Ovary (tissue), 9 donors: ENCODE measurements around the gene MARCKSL1. TPM values are rescaled to one million over a fixed set of nuclear protein-coding genes. Genes with fewer than 3 reads are reported as not detected.

Source experiments
- DNase-seq, 5 donors: peaks; one replicate each; pipeline ENCODE4 v3.0.0-alpha.2; 2019 to 2020
- H3K27ac ChIP-seq, 2 donors: fragments of 200-600 bp; one replicate each; pipeline versions ENCODE4 v1.5.1 to v1.8.0; 2019 to 2022
- H3K27me3 ChIP-seq: fragments of 200-600 bp; one replicate; pipeline ENCODE4 v1.8.0; 2022
- H3K36me3 ChIP-seq: fragments of 200-600 bp; sonication (generic); one replicate; pipeline ENCODE4 v1.5.1; 2019
- H3K4me1 ChIP-seq: one replicate; pipeline ENCODE4 v1.8.1; 2013; ENCODE audit warnings: mild to moderate bottlenecking, moderate library complexity; ENCODE audit not compliant: insufficient read depth
- H3K4me3 ChIP-seq: fragments of 200-600 bp; sonication (generic); one replicate; pipeline ENCODE4 v1.5.1; 2017
- H3K9me3 ChIP-seq, 2 donors: fragments of 200-600 bp in 1 of 2; sonication (generic) in 1 of 2; one replicate each; pipeline versions ENCODE4 v1.5.1 to v1.8.1; 2013 to 2019; ENCODE audit warnings: mild to moderate bottlenecking in 1 of 2, moderate library complexity in 1 of 2
- EP300 ChIP-seq: sonication (generic); formaldehyde crosslinking; IDR thresholded peaks from one replicate; pipeline ENCODE4 v1.6.1; 2017; ENCODE audit warnings: antibody characterized with exemption
- POLR2A ChIP-seq: fragments of 450-650 bp; IDR thresholded peaks from one replicate; pipeline ENCODE4 v1.6.1; 2017; ENCODE audit warnings: antibody characterized with exemption, mild to moderate bottlenecking, moderate library complexity
- WGBS, 3 donors: extraction: QIAGEN DNeasy Blood & Tissue Kit in 1 of 3; methylation state at CpG; one replicate each; pipeline versions ENCODE4 v1.1.5 to v1.1.7; 2013 to 2017; 5-methylcytosine and 5-hydroxymethylcytosine counted together
- intact Hi-C, 4 donors: fragments of 100-400 bp; cut with DNase I; formaldehyde crosslinking; loops; one replicate each; pipeline versions ENCODE4 v1.11.0 to v1.15.1; 2022 to 2023
- polyA plus RNA-seq, 2 donors: library from polyadenylated mRNA; stranded (reverse); fragments of 200-250 nt in 1 of 2; fragments of 350-450 nt in 1 of 2; fragmentation: Illumina TruSeq in 1 of 2; extraction: RNeasy Lipid Tissue Mini Kit (QIAGEN cat#74804) in 1 of 2; gene quantifications; one replicate each; pipeline ENCODE4 v1.2.3, GENCODE V29; 2013 to 2014
- total RNA-seq, 7 donors: library from RNA; depleted of rRNA in 2 of 7; stranded (reverse); fragments of >200 nt in 2 of 7; fragmentation: NEBNext Ultra II Directional in 3 of 7; extraction: Animal tissue kit (Norgen Biotek cat#: 25700) in 3 of 7; gene quantifications; one replicate each; pipeline versions ENCODE4 v1.1.0 to v1.2.4, GENCODE V29; 2016 to 2023
- TF ChIP-seq, protein P1 (sequence below), 3 donors: fragments of 450-650 bp in 2 of 3; fragments of 200-600 bp in 1 of 3; IDR thresholded peaks; one replicate each; pipeline versions ENCODE4 v1.5.1 to v1.8.0; 2016 to 2022; ENCODE audit warnings: antibody characterized with exemption in 3 of 3, mild to moderate bottlenecking in 1 of 3
- donor health status: DM: no; HTN: no; CAD: no; lungs with moderate emphysema.
- donor health status: DM: no; HTN: no; CAD: no.
- donor health status: Bipolar disorder and iron deficiency.
- donor health status: DM: yes; HTN: yes; CAD: no.
- donor health status: DM: no; HTN: no; CAD: no.
- donor health status: DM: yes; HTN: yes; CAD: no.

MARCKSL1 gene
- total and polyA plus RNA-seq, 9 donors = 105 to 667 (median 298) TPM

DNA sequence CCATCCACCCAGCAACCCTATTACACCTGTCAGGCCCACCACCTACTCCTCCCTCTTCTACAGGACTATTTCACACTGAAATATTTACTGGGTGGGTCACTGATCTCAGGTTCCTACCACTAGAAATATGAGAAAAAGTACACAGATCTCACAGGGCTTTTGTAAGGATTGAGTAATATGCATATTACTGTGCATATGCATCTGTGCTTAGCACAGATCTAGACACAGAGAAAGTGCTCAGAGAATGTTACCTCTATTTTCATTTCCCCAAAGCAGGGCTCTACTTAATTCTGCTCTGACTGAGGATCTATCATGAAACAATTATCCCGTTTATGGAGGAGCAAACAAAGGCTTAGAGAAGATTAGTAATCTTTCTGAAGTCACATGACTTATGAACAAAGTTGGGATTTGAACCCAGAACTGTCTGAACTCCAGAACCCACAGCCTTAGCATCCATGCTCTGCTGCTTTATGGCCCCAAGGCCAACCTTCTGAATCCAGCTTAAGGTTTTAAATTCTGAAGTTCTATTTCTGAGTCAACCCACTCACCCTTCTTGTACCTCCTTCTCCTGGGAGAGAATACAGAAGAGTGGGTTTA, 38.1 kb upstream of the MARCKSL1 start:
- WGBS, 3 donors = 46 to 73% (median 47%) methylated on average over 1 of the region's 1 CpG
- H3K4me3 ChIP-seq = no peak overlapping the region
- no peaks in the 10 kb centered on the region for H3K27me3 ChIP-seq
- H3K27ac ChIP-seq = no peak overlapping the region
- TF ChIP-seq POLR2A = no peak
- TF ChIP-seq, protein P1, sequence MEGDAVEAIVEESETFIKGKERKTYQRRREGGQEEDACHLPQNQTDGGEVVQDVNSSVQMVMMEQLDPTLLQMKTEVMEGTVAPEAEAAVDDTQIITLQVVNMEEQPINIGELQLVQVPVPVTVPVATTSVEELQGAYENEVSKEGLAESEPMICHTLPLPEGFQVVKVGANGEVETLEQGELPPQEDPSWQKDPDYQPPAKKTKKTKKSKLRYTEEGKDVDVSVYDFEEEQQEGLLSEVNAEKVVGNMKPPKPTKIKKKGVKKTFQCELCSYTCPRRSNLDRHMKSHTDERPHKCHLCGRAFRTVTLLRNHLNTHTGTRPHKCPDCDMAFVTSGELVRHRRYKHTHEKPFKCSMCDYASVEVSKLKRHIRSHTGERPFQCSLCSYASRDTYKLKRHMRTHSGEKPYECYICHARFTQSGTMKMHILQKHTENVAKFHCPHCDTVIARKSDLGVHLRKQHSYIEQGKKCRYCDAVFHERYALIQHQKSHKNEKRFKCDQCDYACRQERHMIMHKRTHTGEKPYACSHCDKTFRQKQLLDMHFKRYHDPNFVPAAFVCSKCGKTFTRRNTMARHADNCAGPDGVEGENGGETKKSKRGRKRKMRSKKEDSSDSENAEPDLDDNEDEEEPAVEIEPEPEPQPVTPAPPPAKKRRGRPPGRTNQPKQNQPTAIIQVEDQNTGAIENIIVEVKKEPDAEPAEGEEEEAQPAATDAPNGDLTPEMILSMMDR (IDR thresholded peaks at IDR 0.05) = no peak
- TF ChIP-seq EP300 = no peak
- no peaks in the 10 kb centered on the region for H3K9me3 ChIP-seq
- DNase-seq = no peak
- no peaks in the 10 kb centered on the region for H3K4me1 ChIP-seq
- intact Hi-C loops = no loop called here
- no peaks in the 10 kb centered on the region for H3K36me3 ChIP-seq

DNA sequence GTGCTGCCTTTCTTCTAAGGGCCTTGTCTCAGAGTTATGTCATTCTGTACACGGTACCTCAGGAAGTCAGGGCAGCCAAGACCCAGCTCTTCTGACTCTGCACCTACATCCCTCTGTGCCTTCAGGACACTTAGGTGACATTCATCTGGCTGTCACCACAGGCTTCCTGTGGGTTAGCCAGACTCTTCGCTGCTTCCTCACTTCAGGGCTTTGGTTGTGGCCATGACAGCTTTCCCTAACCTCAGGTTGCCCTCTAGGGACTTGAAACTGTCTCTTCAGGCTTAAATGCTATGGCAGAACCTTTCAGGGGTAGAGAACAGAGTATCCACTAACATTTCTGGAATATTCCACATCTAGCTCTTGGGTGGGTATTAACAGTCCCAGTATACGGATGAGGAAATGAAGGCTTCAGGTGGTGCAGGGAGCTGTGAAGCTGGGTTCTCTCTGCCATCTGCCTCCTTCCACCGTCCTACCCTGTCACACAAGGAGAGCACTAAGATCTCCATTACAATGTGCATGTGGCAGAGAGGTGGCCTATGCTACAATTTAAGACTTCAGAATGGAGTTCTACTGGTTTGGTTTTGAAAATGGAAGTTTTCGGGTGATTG, 36.2 kb upstream of the MARCKSL1 start:
- intact Hi-C loops = no loop called here
- H3K4me3 ChIP-seq = no peak overlapping the region
- H3K36me3 ChIP-seq = no peaks in the 10 kb centered on the region
- 86 to 89% (median 89%) methylated on average over 5 of the region's 5 CpGs for WGBS, 3 donors
- no peaks in the 10 kb centered on the region for H3K4me1 ChIP-seq
- no peak overlapping the region for H3K27ac ChIP-seq
- no peaks in the 10 kb centered on the region for H3K9me3 ChIP-seq
- no peaks in the 10 kb centered on the region for H3K27me3 ChIP-seq
- no peak for DNase-seq
- TF ChIP-seq, protein P1 (IDR thresholded peaks at IDR 0.05) = no peak
- TF ChIP-seq POLR2A = no peak
- no peak for TF ChIP-seq EP300

DNA sequence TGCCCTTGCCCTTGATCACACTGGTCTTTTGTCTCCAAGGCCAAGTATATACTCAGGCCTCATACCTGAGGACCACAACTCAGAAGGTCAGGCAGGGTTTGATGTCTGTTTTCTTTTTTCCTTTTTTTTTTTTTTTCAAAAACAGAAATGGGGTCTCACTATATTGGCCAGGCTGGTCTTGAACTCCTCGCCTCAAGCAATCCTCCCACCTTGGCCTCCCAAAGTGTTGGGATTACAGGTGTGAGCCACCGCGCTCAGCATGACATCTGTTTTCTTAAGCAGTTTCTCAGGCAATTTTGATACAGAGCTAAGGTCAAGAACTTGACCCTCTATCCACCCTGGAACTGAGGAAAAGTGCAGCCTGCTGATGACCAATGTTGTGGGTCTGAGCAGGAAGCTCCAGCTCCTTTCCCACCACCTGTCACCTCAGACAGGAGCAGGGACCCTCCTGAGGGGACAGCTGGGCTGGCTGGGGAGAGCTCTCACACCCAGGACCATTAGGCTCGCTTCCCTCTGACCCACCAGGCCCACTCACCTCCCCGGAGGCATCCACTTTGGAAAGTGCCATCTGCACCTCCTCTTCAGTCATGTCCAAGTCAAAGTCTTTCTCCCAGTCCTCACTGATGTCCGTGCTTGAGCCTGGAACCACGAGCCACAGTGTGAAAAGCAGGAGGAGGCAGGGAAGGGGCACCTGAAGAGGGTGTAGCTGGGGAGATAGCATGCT, 32.0 kb upstream of the MARCKSL1 start:
- TF ChIP-seq EP300 (no peak), POLR2A (no peak)
- TF ChIP-seq, protein P1 (IDR thresholded peaks at IDR 0.05) = no peak
- 87 to 92% (median 91%) methylated on average over 7 of the region's 7 CpGs for WGBS, 3 donors
- Histone ChIP-seq H3K27ac (no peak overlapping the region), H3K27me3 (no peaks in the 10 kb centered on the region), H3K4me1 (no peaks in the 10 kb centered on the region), H3K4me3 (no peak overlapping the region), H3K9me3 (no peaks in the 10 kb centered on the region), H3K36me3 (no peaks in the 10 kb centered on the region)
- no peak for DNase-seq
- intact Hi-C loops = loop anchor here in 1 of 4 donors (10.0 kb wide), 1 partner anchor 123 kb away; the partner anchor contains the start of gene FAM167B

DNA sequence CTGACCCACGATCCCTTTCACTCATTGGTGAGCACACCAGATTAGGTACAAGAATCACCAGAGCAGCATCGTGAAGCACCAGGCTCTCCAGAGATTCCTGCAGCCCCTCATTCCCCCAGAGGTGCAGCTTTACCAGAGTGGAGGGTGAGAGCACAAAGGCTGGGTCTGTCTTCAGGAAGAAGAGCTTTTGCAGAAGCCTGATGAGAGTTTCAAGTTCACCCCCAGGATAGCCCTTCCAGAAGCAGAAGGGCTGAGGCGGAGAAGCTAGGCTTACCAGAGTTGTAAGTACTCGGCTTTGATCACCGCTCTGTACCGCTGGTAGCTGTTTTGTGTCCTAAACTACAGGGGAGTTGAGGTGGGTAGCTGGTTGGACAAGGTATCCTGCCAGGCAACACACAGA, 29.4 kb upstream of the MARCKSL1 start:
- Histone ChIP-seq H3K4me3 (no peak overlapping the region), H3K27ac (no peak overlapping the region), H3K4me1 (peaks cover 8% of the 10 kb centered on the region), H3K9me3 (no peaks in the 10 kb centered on the region), H3K27me3 (no peaks in the 10 kb centered on the region), H3K36me3 (no peaks in the 10 kb centered on the region)
- 64 to 73% (median 69%) methylated on average over 6 of the region's 6 CpGs for WGBS, 3 donors
- intact Hi-C loops = loop anchor here in 1 of 4 donors (10.0 kb wide), 1 partner anchor 121 kb away; the partner anchor contains the start of gene FAM167B
- TF ChIP-seq POLR2A = no peak
- no peak for TF ChIP-seq EP300
- TF ChIP-seq, protein P1 (IDR thresholded peaks at IDR 0.05) = no peak
- no peak for DNase-seq
